ACHN (cell line): ENCODE data around the gene GAGE12H.
"Not testable (repeated sequence)": the region's sequence is repeated elsewhere in the genome, so short reads cannot be mapped to it uniquely, and the experiment has no call there.

Experiments used
- DNase-seq: peaks from one replicate; pipeline ENCODE4 v3.0.0-alpha.2; 2015
- in situ Hi-C: cut with HindIII; loops from 2 replicates; pipeline ENCODE4 v1.10.0; 2017; ENCODE audit warnings: low sequenced_read_pairs, low pct_ligation_motif_present, low pct_unique_long_range_greater_than_20kb

GAGE12H gene

GRCh38 chrX:49579649-49580048 is at the start of gene GAGE12H:
GAGE12H (plus strand) TSS chrX:49579949; CDS start chrX:49581104, 1,155 bp downstream.
- in situ Hi-C loops, DNase-seq: not testable (repeated sequence)

- in situ Hi-C loops, DNase-seq: not testable (repeated sequence)
Observed at GRCh38 chrX:49531877-49532276, 47.9 kb upstream of the GAGE12H start, which contains the start of gene GAGE12C. GAGE12C (plus strand) TSS chrX:49532177; CDS start chrX:49533332, 1,155 bp downstream.

DNA sequence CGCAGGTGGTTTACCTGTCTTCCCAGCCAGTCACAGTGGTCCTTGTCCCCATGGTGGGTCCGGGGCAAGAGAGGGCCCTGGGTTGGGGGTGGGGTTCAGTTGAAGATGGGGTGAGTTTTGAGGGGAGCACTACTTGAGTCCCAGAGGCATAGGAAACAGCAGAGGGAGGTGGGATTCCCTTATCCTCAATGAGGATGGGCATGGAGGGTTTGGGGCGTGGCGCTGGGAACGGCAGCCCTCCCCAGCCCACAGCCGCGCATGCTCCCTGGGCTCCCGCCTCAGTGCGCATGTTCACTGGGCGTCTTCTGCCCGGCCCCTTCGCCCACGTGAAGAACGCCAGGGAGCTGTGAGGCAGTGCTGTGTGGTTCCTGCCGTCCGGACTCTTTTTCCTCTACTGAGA is 38.3 kb upstream of the GAGE12H start, which contains the start of gene GAGE12D:
GAGE12D (plus strand) TSS at position 301 of the 400 bp plus-strand sequence. CDS start 1,155 bp downstream, outside the sequence.
- DNase-seq, in situ Hi-C loops: not testable (repeated sequence)

DNA sequence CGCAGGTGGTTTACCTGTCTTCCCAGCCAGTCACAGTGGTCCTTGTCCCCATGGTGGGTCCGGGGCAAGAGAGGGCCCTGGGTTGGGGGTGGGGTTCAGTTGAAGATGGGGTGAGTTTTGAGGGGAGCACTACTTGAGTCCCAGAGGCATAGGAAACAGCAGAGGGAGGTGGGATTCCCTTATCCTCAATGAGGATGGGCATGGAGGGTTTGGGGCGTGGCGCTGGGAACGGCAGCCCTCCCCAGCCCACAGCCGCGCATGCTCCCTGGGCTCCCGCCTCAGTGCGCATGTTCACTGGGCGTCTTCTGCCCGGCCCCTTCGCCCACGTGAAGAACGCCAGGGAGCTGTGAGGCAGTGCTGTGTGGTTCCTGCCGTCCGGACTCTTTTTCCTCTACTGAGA is 28.8 kb upstream of the GAGE12H start, which contains the start of gene GAGE12E:
GAGE12E (plus strand) TSS at position 301 of the 400 bp plus-strand sequence. CDS start 1,155 bp downstream, outside the sequence.
- DNase-seq, in situ Hi-C loops: not testable (repeated sequence)

- DNase-seq, in situ Hi-C loops: not testable (repeated sequence)
Observed at GRCh38 chrX:49560542-49560941, 19.2 kb upstream of the GAGE12H start, which contains the start of gene GAGE12F. GAGE12F (plus strand) TSS chrX:49560842; CDS start chrX:49561997, 1,155 bp downstream.

GRCh38 chrX:49568728-49569127 is 11.0 kb upstream of the GAGE12H start:
- in situ Hi-C loops, DNase-seq: not testable (repeated sequence)

GRCh38 chrX:49569152-49569551 is 10.6 kb upstream of the GAGE12H start:
- in situ Hi-C loops, result not testable (repeated sequence)

DNA sequence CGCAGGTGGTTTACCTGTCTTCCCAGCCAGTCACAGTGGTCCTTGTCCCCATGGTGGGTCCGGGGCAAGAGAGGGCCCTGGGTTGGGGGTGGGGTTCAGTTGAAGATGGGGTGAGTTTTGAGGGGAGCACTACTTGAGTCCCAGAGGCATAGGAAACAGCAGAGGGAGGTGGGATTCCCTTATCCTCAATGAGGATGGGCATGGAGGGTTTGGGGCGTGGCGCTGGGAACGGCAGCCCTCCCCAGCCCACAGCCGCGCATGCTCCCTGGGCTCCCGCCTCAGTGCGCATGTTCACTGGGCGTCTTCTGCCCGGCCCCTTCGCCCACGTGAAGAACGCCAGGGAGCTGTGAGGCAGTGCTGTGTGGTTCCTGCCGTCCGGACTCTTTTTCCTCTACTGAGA is 9.6 kb upstream of the GAGE12H start, which contains the start of gene GAGE12G:
GAGE12G (plus strand) TSS at position 301 of the 400 bp plus-strand sequence. CDS start 1,155 bp downstream, outside the sequence.
- in situ Hi-C loops, DNase-seq: not testable (repeated sequence)

More at GRCh38 chrX:49569152-49569551, 10.6 kb upstream of the GAGE12H start:
- not testable (repeated sequence) for DNase-seq

DNA sequence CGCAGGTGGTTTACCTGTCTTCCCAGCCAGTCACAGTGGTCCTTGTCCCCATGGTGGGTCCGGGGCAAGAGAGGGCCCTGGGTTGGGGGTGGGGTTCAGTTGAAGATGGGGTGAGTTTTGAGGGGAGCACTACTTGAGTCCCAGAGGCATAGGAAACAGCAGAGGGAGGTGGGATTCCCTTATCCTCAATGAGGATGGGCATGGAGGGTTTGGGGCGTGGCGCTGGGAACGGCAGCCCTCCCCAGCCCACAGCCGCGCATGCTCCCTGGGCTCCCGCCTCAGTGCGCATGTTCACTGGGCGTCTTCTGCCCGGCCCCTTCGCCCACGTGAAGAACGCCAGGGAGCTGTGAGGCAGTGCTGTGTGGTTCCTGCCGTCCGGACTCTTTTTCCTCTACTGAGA is 9.4 kb downstream of the GAGE12H start, which contains the start of gene GAGE2A:
GAGE2A (plus strand) TSS at position 301 of the 400 bp plus-strand sequence. CDS start 1,155 bp downstream, outside the sequence.
- in situ Hi-C loops, DNase-seq: not testable (repeated sequence)

GRCh38 chrX:49589769-49590478 is 10.2 kb downstream of the GAGE12H start:
- in situ Hi-C loops, DNase-seq: not testable (repeated sequence)

- DNase-seq, in situ Hi-C loops: not testable (repeated sequence)
Observed at GRCh38 chrX:49590488-49590887, 10.7 kb downstream of the GAGE12H start.

- DNase-seq, in situ Hi-C loops: not testable (repeated sequence)
Observed at GRCh38 chrX:49598720-49599119, 19.0 kb downstream of the GAGE12H start, which contains the start of gene GAGE1. GAGE1 (plus strand) TSS chrX:49599020; CDS start chrX:49600175, 1,155 bp downstream.

GRCh38 chrX:49610718-49611310 is 31.1 kb downstream of the GAGE12H start:
- DNase-seq, result no peak
- in situ Hi-C loops, result no loop called here

- in situ Hi-C loops, result no loop called here
- DNase-seq, result no peak
Observed at GRCh38 chrX:49618574-49618973, 38.8 kb downstream of the GAGE12H start.

DNA sequence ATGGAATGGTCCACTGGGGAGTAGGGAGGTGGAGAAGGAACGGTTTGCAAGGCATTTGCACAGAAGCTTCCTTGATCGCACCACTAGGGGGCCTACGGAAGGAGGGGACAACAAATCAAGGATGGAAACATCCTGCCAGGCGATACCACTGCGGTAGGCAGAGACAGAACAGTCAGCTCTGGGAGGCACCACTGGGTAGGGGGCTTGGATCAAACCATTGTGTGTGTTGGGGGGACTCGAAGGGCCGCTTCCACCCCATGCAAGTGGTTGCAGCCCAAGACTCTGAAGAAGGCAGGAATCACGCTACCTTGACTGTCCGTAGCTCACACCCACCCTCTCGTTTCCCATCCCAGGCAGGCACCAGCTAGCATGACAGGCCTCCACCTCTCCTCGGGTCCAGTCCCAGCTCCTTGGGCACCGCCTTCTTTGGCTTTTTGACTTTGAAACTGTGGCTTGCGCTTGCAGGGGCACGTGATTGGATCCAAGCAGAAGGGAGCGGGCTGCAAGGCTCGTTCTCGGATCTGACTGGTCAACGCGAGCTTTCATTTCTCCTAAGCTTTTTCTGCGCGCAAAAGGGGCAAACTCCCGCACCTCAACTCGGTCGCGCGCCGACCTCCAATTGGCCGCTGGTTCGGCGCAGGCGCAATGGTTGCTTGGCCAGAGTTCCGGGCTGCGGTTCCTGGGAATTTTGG is 47.5 kb downstream of the GAGE12H start:
- peak; percentile 2 for DNase-seq
- in situ Hi-C loops, result no loop called here
